Activated CD4-positive, alpha-beta T cell treated with anti-CD3 and anti-CD28 coated beads, Interleukin-2, amount 10 ng/mL, durations not matched to agents 7 days and 5 days (primary cell): ENCODE measurements around the gene TMEM220. TPM values are rescaled to one million over a fixed set of nuclear protein-coding genes. Genes with fewer than 3 reads are reported as not detected.

Experiments used
- CTCF ChIA-PET: fragments of 350-600 bp; sonication (Branson Sonifier 250); formaldehyde crosslinking; loops from one replicate; lab custom pipeline; 2021; ENCODE audit warnings: antibody characterized with exemption; lab: Charles Lee
- POLR2A ChIA-PET: fragments of 350-600 bp; sonication (Branson Sonifier 250); formaldehyde crosslinking; loops from one replicate; lab custom pipeline; 2021; ENCODE audit warnings: antibody characterized with exemption; lab: Charles Lee
- DNase-seq: peaks from one replicate; pipeline ENCODE4 v3.0.0-alpha.2; 2020
- H3K27ac Mint-ChIP-seq: one replicate; pipeline ENCODE4 v1.8.0; 2021; ENCODE audit warnings: mild to moderate bottlenecking, moderate library complexity, mixed read lengths
- H3K27me3 Mint-ChIP-seq: one replicate; pipeline ENCODE4 v1.8.0; 2021; ENCODE audit warnings: mixed read lengths
- H3K36me3 Mint-ChIP-seq: one replicate; pipeline ENCODE4 v1.8.0; 2021; ENCODE audit warnings: low read depth, mixed read lengths
- H3K4me1 Mint-ChIP-seq: one replicate; pipeline ENCODE4 v1.8.0; 2021; ENCODE audit warnings: mixed read lengths
- H3K4me3 Mint-ChIP-seq: one replicate; pipeline ENCODE4 v1.8.0; 2021; ENCODE audit warnings: mild to moderate bottlenecking, moderate library complexity, mixed read lengths
- H3K9me3 Mint-ChIP-seq: one replicate; pipeline ENCODE4 v1.8.0; 2021; ENCODE audit warnings: mixed read lengths
- total RNA-seq, 2 experiments: library from RNA; stranded (reverse); gene quantifications; one replicate each; pipeline ENCODE4 v1.2.3, GENCODE V29; 2021

Gene TMEM220
- under 1 TPM; 0.42 to 0.50 TPM for total RNA-seq

- Mint-ChIP-seq H3K27ac (peak within 1 kb of the TSS; percentile 71), H3K9me3 (no peaks in the 10 kb centered on the region), H3K4me1 (peaks cover 14% of the 10 kb centered on the region), H3K4me3 (peak within 1 kb of the TSS; percentile 87), H3K27me3 (peaks cover 2% of the 10 kb centered on the region), H3K36me3 (no peaks in the 10 kb centered on the region)
- DNase-seq = peak; percentile 25
- ChIA-PET CTCF (no interaction called here), POLR2A (no interaction called here)
Measured at GRCh38 chr17:10729334-10730193, at the start of gene TMEM220. Gene TMEM220, minus strand, starts transcription at chr17:10730023. Its CDS starts 172 bp downstream, at chr17:10729851.

GRCh38 chr17:10779609-10780008, 49.8 kb upstream of the TMEM220 start:
- no peak overlapping the region for H3K27ac Mint-ChIP-seq
- no peaks in the 10 kb centered on the region for H3K4me1 Mint-ChIP-seq
- H3K4me3 Mint-ChIP-seq = no peak overlapping the region
- CTCF ChIA-PET = no interaction called here
- H3K9me3 Mint-ChIP-seq = peaks cover 6% of the 10 kb centered on the region
- POLR2A ChIA-PET = no interaction called here
- peaks cover 8% of the 10 kb centered on the region for H3K27me3 Mint-ChIP-seq
- H3K36me3 Mint-ChIP-seq = no peaks in the 10 kb centered on the region
- DNase-seq = no peak

- no peak overlapping the region for H3K4me3 Mint-ChIP-seq
- H3K9me3 Mint-ChIP-seq = peaks cover 6% of the 10 kb centered on the region
- POLR2A ChIA-PET = no interaction called here
- DNase-seq = no peak
- H3K27me3 Mint-ChIP-seq = peaks cover 3% of the 10 kb centered on the region
- H3K27ac Mint-ChIP-seq = no peak overlapping the region
- H3K36me3 Mint-ChIP-seq = no peaks in the 10 kb centered on the region
- no peaks in the 10 kb centered on the region for H3K4me1 Mint-ChIP-seq
- CTCF ChIA-PET = interaction anchor here (0.6 kb wide), 1 partner anchor 1122 kb away, joined by 5 read pairs; no protein-coding TSS in a partner anchor
Measured at GRCh38 chr17:10777890-10778289, 48.1 kb upstream of the TMEM220 start.

GRCh38 chr17:10777131-10777807, 47.4 kb upstream of the TMEM220 start:
- H3K36me3 Mint-ChIP-seq = no peaks in the 10 kb centered on the region
- H3K4me3 Mint-ChIP-seq = no peak overlapping the region
- no peak for DNase-seq
- no peaks in the 10 kb centered on the region for H3K4me1 Mint-ChIP-seq
- peaks cover 9% of the 10 kb centered on the region for H3K9me3 Mint-ChIP-seq
- ChIA-PET CTCF (no interaction called here), POLR2A (no interaction called here)
- no peak overlapping the region for H3K27ac Mint-ChIP-seq
- no peaks in the 10 kb centered on the region for H3K27me3 Mint-ChIP-seq

- no peak overlapping the region for H3K4me3 Mint-ChIP-seq
- ChIA-PET CTCF (no interaction called here), POLR2A (no interaction called here)
- no peaks in the 10 kb centered on the region for H3K36me3 Mint-ChIP-seq
- peaks cover 11% of the 10 kb centered on the region for H3K9me3 Mint-ChIP-seq
- no peaks in the 10 kb centered on the region for H3K27me3 Mint-ChIP-seq
- H3K27ac Mint-ChIP-seq = no peak overlapping the region
- DNase-seq = no peak
- no peaks in the 10 kb centered on the region for H3K4me1 Mint-ChIP-seq
Measured at GRCh38 chr17:10776381-10776780, 46.6 kb upstream of the TMEM220 start.

- H3K36me3 Mint-ChIP-seq = no peaks in the 10 kb centered on the region
- POLR2A ChIA-PET = no interaction called here
- DNase-seq = no peak
Measured at GRCh38 chr17:10775740-10776356, 46.0 kb upstream of the TMEM220 start.

GRCh38 chr17:10775058-10775457, 45.2 kb upstream of the TMEM220 start:
- no peak for DNase-seq
- ChIA-PET CTCF (no interaction called here), POLR2A (no interaction called here)
- no peak overlapping the region for H3K27ac Mint-ChIP-seq
- peaks cover 11% of the 10 kb centered on the region for H3K9me3 Mint-ChIP-seq
- H3K4me3 Mint-ChIP-seq = no peak overlapping the region
- H3K36me3 Mint-ChIP-seq = no peaks in the 10 kb centered on the region
- H3K27me3 Mint-ChIP-seq = no peaks in the 10 kb centered on the region
- no peaks in the 10 kb centered on the region for H3K4me1 Mint-ChIP-seq

More at GRCh38 chr17:10775740-10776356, 46.0 kb upstream of the TMEM220 start:
- Mint-ChIP-seq H3K4me3 (no peak overlapping the region), H3K27me3 (no peaks in the 10 kb centered on the region), H3K27ac (no peak overlapping the region), H3K4me1 (no peaks in the 10 kb centered on the region), H3K9me3 (peaks cover 11% of the 10 kb centered on the region)
- CTCF ChIA-PET = no interaction called here

GRCh38 chr17:10773391-10773790, 43.6 kb upstream of the TMEM220 start:
- H3K4me1 Mint-ChIP-seq = no peaks in the 10 kb centered on the region
- no peaks in the 10 kb centered on the region for H3K27me3 Mint-ChIP-seq
- H3K36me3 Mint-ChIP-seq = no peaks in the 10 kb centered on the region
- POLR2A ChIA-PET = interaction anchor here (0.6 kb wide), 1 partner anchor 49 kb away, joined by 3 read pairs; no protein-coding TSS in a partner anchor
- H3K9me3 Mint-ChIP-seq = peaks cover 11% of the 10 kb centered on the region
- H3K4me3 Mint-ChIP-seq = no peak overlapping the region
- CTCF ChIA-PET = interaction anchor here (0.8 to 1.4 kb wide), 2 partner anchors 26 to 956 kb away, joined by 3 read pairs; no protein-coding TSS in a partner anchor
- DNase-seq = no peak
- H3K27ac Mint-ChIP-seq = no peak overlapping the region

GRCh38 chr17:10772425-10773380, 42.9 kb upstream of the TMEM220 start:
- H3K27me3 Mint-ChIP-seq = no peaks in the 10 kb centered on the region
- DNase-seq = peak; percentile 52
- no peaks in the 10 kb centered on the region for H3K36me3 Mint-ChIP-seq
- no peaks in the 10 kb centered on the region for H3K4me1 Mint-ChIP-seq
- no peak overlapping the region for H3K27ac Mint-ChIP-seq
- H3K9me3 Mint-ChIP-seq = peaks cover 11% of the 10 kb centered on the region
- no peak overlapping the region for H3K4me3 Mint-ChIP-seq
- CTCF ChIA-PET = interaction anchor here (1.4 kb wide), 1 partner anchor 25 kb away, joined by 3 read pairs; no protein-coding TSS in a partner anchor
- POLR2A ChIA-PET = no interaction called here

GRCh38 chr17:10771148-10771547, 41.3 kb upstream of the TMEM220 start:
- Mint-ChIP-seq H3K27ac (no peak overlapping the region), H3K4me3 (no peak overlapping the region), H3K36me3 (no peaks in the 10 kb centered on the region), H3K9me3 (peaks cover 11% of the 10 kb centered on the region), H3K4me1 (no peaks in the 10 kb centered on the region), H3K27me3 (no peaks in the 10 kb centered on the region)
- no peak for DNase-seq
- CTCF ChIA-PET = no interaction called here
- POLR2A ChIA-PET = no interaction called here

- CTCF ChIA-PET = interaction anchor here (0.9 kb wide), 1 partner anchor 55 kb away, joined by 3 read pairs; no protein-coding TSS in a partner anchor
- Mint-ChIP-seq H3K9me3 (peaks cover 5% of the 10 kb centered on the region), H3K36me3 (no peaks in the 10 kb centered on the region), H3K4me1 (no peaks in the 10 kb centered on the region), H3K4me3 (no peak overlapping the region), H3K27me3 (no peaks in the 10 kb centered on the region), H3K27ac (no peak overlapping the region)
- DNase-seq = no peak
- POLR2A ChIA-PET = no interaction called here
Measured at GRCh38 chr17:10769840-10770239, 40.0 kb upstream of the TMEM220 start.

GRCh38 chr17:10768750-10769251, 39.0 kb upstream of the TMEM220 start:
- H3K36me3 Mint-ChIP-seq = no peaks in the 10 kb centered on the region
- no peaks in the 10 kb centered on the region for H3K4me1 Mint-ChIP-seq
- H3K9me3 Mint-ChIP-seq = peaks cover 5% of the 10 kb centered on the region
- H3K4me3 Mint-ChIP-seq = no peak overlapping the region
- DNase-seq = no peak
- ChIA-PET CTCF (no interaction called here), POLR2A (no interaction called here)
- H3K27ac Mint-ChIP-seq = no peak overlapping the region
- no peaks in the 10 kb centered on the region for H3K27me3 Mint-ChIP-seq
